GM19025 (cell line): ENCODE data around the gene MATCAP1.

ENCODE experiments used
- ATAC-seq: cut with Tn5 transposase; IDR thresholded peaks from one replicate; pipeline ENCODE4 v1.9.1; 2021; ENCODE audit warnings: mild to moderate bottlenecking, low read depth, moderate library complexity; ENCODE audit not compliant: unreplicated experiment

Gene MATCAP1

DNA sequence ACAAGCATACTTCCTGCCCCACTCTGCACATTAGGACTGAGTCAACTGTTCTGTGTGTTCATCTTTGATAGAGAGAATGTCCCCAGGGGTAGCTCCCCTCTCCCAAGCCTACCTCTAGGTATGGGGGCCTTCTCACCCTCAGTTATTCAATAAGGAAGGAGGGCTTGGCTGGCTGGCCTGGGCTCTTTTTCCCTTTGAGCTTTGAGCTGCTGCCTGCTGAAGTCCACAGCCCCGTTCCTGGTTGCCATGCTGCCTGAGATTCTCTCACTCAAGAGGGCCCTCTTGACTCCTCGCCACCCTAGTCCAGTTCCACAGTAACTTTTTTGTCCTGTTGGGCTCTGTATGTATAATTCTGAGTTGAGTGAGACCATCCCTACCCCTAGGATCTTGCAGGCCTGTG is 38.0 kb downstream of the MATCAP1 start:
- ATAC-seq = no peak

DNA sequence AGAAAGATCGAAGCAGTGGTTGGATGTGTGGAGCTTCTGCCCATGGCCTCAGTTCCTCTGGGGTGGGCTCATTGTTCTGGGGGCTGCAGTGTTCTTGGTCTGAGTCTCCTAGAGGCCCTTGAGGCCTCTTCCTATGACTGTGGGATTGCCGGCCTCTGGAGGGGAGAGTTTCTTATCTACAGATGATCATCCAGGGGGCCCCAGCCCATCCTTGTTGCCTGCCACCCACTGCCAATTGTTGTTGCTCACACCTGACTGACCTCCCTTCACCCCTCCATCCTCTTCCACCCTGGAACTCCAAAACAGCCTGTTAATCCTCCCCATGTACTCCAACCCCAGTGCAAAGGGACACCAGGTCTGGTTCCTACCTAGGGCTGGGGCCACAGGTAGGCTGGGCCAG is 38.8 kb downstream of the MATCAP1 start:
- no peak for ATAC-seq

DNA sequence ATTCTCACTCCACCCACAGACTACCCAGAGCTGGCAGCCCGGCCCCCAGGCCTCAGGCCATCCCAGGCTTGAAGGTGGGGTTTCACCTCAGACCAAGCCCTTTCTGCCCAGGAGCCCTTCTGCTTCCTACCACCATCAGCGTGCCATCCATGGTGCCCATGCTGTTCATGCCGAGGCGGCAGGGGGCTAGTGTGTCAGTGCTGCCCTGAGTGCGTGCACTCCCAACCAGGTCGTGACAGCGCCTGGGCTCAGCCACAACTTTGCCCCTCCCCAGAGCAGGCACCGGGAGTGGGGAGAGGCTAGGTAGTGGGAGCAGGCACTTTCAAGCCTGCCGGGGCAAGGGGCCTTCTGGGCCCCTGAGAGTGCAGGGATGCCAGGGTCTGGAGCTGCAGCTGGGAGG is 41.4 kb downstream of the MATCAP1 start:
- no peak for ATAC-seq

DNA sequence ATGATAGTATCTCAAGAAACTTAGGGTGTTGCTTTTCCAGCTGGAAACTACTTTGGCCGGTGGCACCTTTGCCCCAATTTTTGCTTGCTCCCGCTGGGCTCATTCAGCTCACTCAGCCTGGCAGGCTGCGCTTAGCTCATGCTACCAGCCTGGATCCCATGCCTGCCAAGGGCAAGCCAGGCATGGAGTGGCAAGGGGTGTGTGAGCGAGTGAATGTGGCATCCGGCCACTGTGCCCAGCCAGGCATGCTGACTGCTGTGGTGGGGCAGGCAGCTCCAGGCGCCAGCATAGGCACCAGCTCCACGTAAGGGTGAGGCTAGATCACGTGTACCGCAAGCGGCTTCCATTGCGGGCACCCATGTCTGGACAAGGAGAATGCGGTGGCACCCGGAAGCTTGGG is 42.4 kb downstream of the MATCAP1 start:
- ATAC-seq = no peak

DNA sequence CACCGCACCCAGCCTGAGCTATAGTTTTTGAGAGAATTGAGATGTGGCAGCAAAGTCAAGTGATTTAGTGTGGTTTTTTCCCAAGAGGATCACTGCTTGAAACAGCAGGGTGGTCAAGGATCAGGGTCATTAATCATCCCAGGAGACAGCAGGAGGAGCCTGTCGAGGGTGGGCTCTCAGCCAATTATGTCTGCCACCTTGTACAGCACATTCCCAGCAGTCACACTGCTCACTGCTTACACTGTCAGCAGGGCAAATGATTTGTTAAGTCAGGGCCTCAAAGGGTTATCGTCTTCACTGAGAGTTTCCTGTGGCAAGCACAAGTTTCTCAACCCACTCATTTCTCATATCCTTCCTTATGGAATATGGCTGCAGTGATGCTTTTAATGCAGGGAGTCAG is 46.2 kb downstream of the MATCAP1 start:
- no peak for ATAC-seq

DNA sequence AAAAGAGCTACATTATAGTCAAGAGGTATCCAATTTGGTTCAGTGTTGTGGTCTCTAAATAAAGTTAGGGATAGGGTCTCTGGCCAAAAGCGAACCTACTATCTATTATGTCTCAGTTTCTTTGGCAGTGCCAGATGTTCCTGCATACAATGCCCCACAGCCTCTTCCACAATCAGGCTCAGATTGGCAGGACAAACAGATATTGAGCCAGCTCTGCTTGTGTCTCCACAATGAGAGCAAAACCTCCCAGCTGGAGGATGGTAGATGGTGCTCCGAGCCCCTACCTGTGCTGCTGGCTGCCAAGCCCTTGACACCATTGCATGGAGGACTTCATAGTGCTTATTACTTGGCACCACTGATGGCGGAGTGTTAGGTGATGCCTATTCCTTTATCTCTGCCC is 54.3 kb downstream of the MATCAP1 start:
- ATAC-seq = no peak

DNA sequence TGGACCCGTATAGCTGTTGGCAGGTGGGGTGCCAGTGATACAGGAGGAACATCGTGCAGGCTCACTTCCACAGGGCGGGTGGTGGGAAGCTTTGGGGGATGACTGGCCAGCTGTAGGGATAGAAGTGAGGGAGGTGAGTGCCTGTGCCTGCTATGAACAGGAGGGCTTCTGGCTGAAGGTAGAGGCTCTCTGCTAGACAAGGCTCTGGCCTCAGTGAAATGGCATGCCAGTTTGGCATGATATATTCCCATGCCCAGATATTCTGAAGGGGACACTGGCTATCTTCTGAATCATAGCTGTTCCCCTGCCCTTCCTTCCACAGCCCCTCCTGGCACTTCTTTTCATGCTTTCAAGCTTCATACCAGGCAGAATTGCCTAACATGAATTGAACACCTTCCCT is 54.9 kb downstream of the MATCAP1 start:
- no peak for ATAC-seq

DNA sequence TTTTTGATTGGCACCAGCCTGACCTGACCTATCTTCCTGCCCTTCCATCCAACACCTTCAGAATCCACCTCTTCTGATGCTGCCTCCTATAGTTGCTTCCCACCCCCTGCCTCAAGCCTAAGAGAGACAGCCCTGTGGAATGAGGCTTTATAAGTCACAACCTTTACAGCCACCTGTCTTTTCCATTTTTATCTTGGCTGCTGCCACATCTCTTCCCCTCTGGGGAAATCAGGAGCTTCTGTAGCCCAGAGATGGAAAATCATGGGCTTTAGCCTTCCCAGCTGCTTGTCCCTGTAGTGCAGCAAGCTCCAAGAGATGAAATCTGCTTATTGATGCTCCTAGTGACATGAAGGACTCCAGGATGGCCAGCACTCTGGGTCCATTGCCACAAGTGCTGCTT is 55.3 kb downstream of the MATCAP1 start:
- no peak for ATAC-seq
